SK-N-SH (cell line): ENCODE results near the gene ISCA1. TPM values are rescaled to one million over a fixed set of nuclear protein-coding genes. Genes with fewer than 3 reads are reported as not detected.

Experiments
- CTCF ChIA-PET: fragments of 300-600, 350-600 bp; formaldehyde crosslinking; extraction: SDS; loops from one replicate; lab custom pipeline; 2021; lab: Yijun Ruan, JAX
- POLR2A ChIA-PET: fragments of 350-600 bp; sonication (Branson Sonifier 250); formaldehyde crosslinking; extraction: SDS; loops from one replicate; lab custom pipeline; 2020; ENCODE audit warnings: antibody characterized with exemption, inconsistent platforms; lab: Yijun Ruan, JAX
- DNase-seq: peaks from one replicate; pipeline ENCODE4 v3.0.0; 2012
- H2AFZ ChIP-seq: fragments of 200-600 bp; sonication (generic); 2 replicates; pipeline ENCODE4 v1.8.1; 2016; ENCODE audit warnings: antibody characterized with exemption, mild to moderate bottlenecking, low read depth
- H3F3A ChIP-seq: fragments of 200-600 bp; sonication (generic); replicated peaks from 2 replicates; pipeline ENCODE3; 2016; ENCODE audit warnings: antibody characterized with exemption, mild to moderate bottlenecking; ENCODE audit not compliant: insufficient read depth
- H3K27ac ChIP-seq, 2 experiments: fragments of 200-500 bp in 1 of 2; fragments of 200-600 bp in 1 of 2; sonication (Bioruptor generic) in 1 of 2; sonication (generic), shearing (Covaris generic) in 1 of 2; 2 replicates each; pipeline versions ENCODE4 v1.5.1 to v1.6.1; 2014 to 2016; ENCODE audit warnings: low read depth in 2 of 2, inconsistent platforms in 1 of 2, low read length in 1 of 2, mild to moderate bottlenecking in 1 of 2, mixed read lengths in 1 of 2
- H3K27me3 ChIP-seq: fragments of 200-600 bp; sonication (generic), shearing (Covaris generic); 2 replicates; pipeline ENCODE4 v1.6.1; 2016; ENCODE audit warnings: mixed run types; ENCODE audit not compliant: insufficient read depth
- H3K36me3 ChIP-seq, 2 experiments: fragments of 200-500 bp in 1 of 2; fragments of 200-600 bp in 1 of 2; sonication (Bioruptor generic) in 1 of 2; sonication (generic) in 1 of 2; replicated peaks in 1 of 2; 2 replicates each; pipeline versions ENCODE3 to v1.5.1; 2014 to 2016; ENCODE audit warnings: low read length in 1 of 2, mild to moderate bottlenecking in 1 of 2; ENCODE audit not compliant: insufficient read depth in 2 of 2, control insufficient read depth in 1 of 2
- H3K4me1 ChIP-seq, 2 experiments: fragments of 200-500 bp in 1 of 2; fragments of 200-600 bp in 1 of 2; sonication (Bioruptor generic) in 1 of 2; sonication (generic), shearing (Covaris generic) in 1 of 2; 2 replicates each; pipeline versions ENCODE4 v1.5.1 to v1.6.1; 2014 to 2016; ENCODE audit warnings: low read depth in 1 of 2, low read length in 1 of 2, mixed run types in 1 of 2; ENCODE audit not compliant: insufficient read depth in 2 of 2, control insufficient read depth in 1 of 2
- H3K4me2 ChIP-seq: fragments of 200-600 bp; sonication (generic), shearing (Covaris generic); 2 replicates; pipeline ENCODE4 v1.6.1; 2017; ENCODE audit warnings: mixed run types
- H3K4me3 ChIP-seq, 2 experiments: fragments of 200-500 bp in 1 of 2; fragments of 200-600 bp in 1 of 2; sonication (Bioruptor generic) in 1 of 2; sonication (generic), shearing (Covaris generic) in 1 of 2; 2 replicates each; pipeline versions ENCODE4 v1.5.1 to v1.8.1; 2014 to 2016; ENCODE audit warnings: low read depth in 2 of 2, inconsistent platforms in 1 of 2, low read length in 1 of 2, mild to moderate bottlenecking in 1 of 2, mixed read lengths in 1 of 2, moderate library complexity in 1 of 2
- H3K79me2 ChIP-seq: fragments of 200-600 bp; sonication (generic); 2 replicates; pipeline ENCODE4 v1.8.1; 2017; ENCODE audit warnings: mild to moderate bottlenecking; ENCODE audit not compliant: insufficient read depth
- H3K9ac ChIP-seq: fragments of 200-600 bp; sonication (generic); 2 replicates; pipeline ENCODE4 v1.6.1; 2017; ENCODE audit warnings: mixed run types
- H3K9me2 ChIP-seq: fragments of 200-600 bp; sonication (generic); 2 replicates; pipeline ENCODE4 v1.6.1; 2017; ENCODE audit warnings: mixed run types
- H3K9me3 ChIP-seq: fragments of 200-600 bp; sonication (generic); 2 replicates; pipeline ENCODE4 v1.6.1; 2017; ENCODE audit warnings: mixed run types, mild to moderate bottlenecking, moderate library complexity
- H4K20me1 ChIP-seq: fragments of 200-600 bp; sonication (generic); 2 replicates; pipeline ENCODE4 v1.6.1; 2017; ENCODE audit warnings: mild to moderate bottlenecking, mixed run types; ENCODE audit not compliant: insufficient read depth
- EP300 ChIP-seq, 2 experiments: IDR thresholded peaks; 2 replicates each; pipeline versions ENCODE4 v1.4.0 to v1.6.1; 2012; ENCODE audit warnings: borderline replicate concordance in 1 of 2, low read depth in 1 of 2, low read length in 1 of 2
- GABPA ChIP-seq: IDR thresholded peaks from 2 replicates; pipeline ENCODE4 v1.4.0; 2012; ENCODE audit warnings: low read depth, mild to moderate bottlenecking
- GATA2 ChIP-seq: sonication (generic); formaldehyde crosslinking; IDR thresholded peaks from 2 replicates; pipeline ENCODE4 v1.5.0; 2020; ENCODE audit warnings: mild to moderate bottlenecking, missing genetic modification reagents
- IRF3 ChIP-seq: fragments of 150-350 bp; IDR thresholded peaks from 2 replicates; pipeline ENCODE4 v1.6.1; 2016; ENCODE audit warnings: mild to moderate bottlenecking, low read depth, low read length
- MAX ChIP-seq: IDR thresholded peaks from 2 replicates; pipeline ENCODE4 v1.4.0; 2012; ENCODE audit warnings: low read depth
- MEF2A ChIP-seq: IDR thresholded peaks from 2 replicates; pipeline ENCODE4 v1.4.0; 2012; ENCODE audit warnings: low read depth, borderline replicate concordance
- MXI1 ChIP-seq: IDR thresholded peaks from 2 replicates; pipeline ENCODE4 v1.6.1; 2012; ENCODE audit warnings: mild to moderate bottlenecking, low read depth, low read length, improper control_type of control experiment
- POLR2AphosphoS5 ChIP-seq: IDR thresholded peaks from 2 replicates; pipeline ENCODE4 v1.6.1; 2012; ENCODE audit warnings: low read depth, low read length
- SMC3 ChIP-seq: IDR thresholded peaks from 2 replicates; pipeline ENCODE4 v1.6.1; 2012; ENCODE audit warnings: low read depth, low read length, improper control_type of control experiment
- ZBTB33 ChIP-seq: IDR thresholded peaks from 2 replicates; pipeline ENCODE4 v1.4.0; 2012; ENCODE audit warnings: low read depth, borderline replicate concordance
- WGBS: methylation state at CpG from one replicate; pipeline ENCODE4 v1.1.6; 2017; ENCODE audit warnings: low lambda C conversion rate; 5-methylcytosine and 5-hydroxymethylcytosine counted together
- polyA plus RNA-seq, 3 experiments: library from polyadenylated mRNA; depleted of rRNA; stranded (reverse); fragments of >200 nt; gene quantifications; 2 replicates each; pipeline ENCODE4 v1.2.3, GENCODE V29; 2012

The ISCA1 gene
- polyA plus RNA-seq, 1 of the 3 experiments (the other 2 are of a cell fraction), result 10.9 TPM

GRCh38 chr9:86286278-86286677, 3.9 kb upstream of the ISCA1 start:
- Histone ChIP-seq H3K4me3 (no peak overlapping the region), H3K36me3 (peaks cover 22 to 28% of the 10 kb centered on the region in 2 experiments), H4K20me1 (no peaks in the 10 kb centered on the region), H3K9me3 (no peaks in the 10 kb centered on the region), H3K4me1 (peaks cover 0 to 7% of the 10 kb centered on the region in 2 experiments; a peak in 1 of 4 replicates)
- POLR2A ChIA-PET, result no interaction called here
- TF ChIP-seq MAX (no peak), MEF2A (no peak), POLR2AphosphoS5 (no peak), IRF3 (no peak), MXI1 (no peak), ZBTB33 (no peak), SMC3 (no peak), GATA2 (CRISPR knock-in tag) (no peak)
- TF ChIP-seq, all 33 proteins: peak for 0
- Histone ChIP-seq H3K27me3 (no peaks in the 10 kb centered on the region), H3K4me2 (no peak overlapping the region), H3F3A (no peaks in the 10 kb centered on the region), H3K9me2 (no peaks in the 10 kb centered on the region), H3K9ac (no peak overlapping the region), H3K79me2 (peaks cover 6% of the 10 kb centered on the region), H3K27ac (no peak overlapping the region), H2AFZ (no peak overlapping the region)
- CTCF ChIA-PET, result no interaction called here
- 59% methylated on average over 3 of the region's 3 CpGs for WGBS
- DNase-seq, result no peak

GRCh38 chr9:86285261-86285660, 2.9 kb upstream of the ISCA1 start:
- Histone ChIP-seq H3K79me2 (peaks cover 16% of the 10 kb centered on the region), H3K4me2 (no peak overlapping the region), H3K36me3 (peaks cover 21 to 28% of the 10 kb centered on the region in 2 experiments), H3K9ac (no peak overlapping the region), H3F3A (no peaks in the 10 kb centered on the region), H3K4me1 (peaks cover 6 to 11% of the 10 kb centered on the region in 2 experiments; a peak in 2 of 4 replicates), H2AFZ (no peak overlapping the region), H3K9me3 (no peaks in the 10 kb centered on the region), H3K9me2 (no peaks in the 10 kb centered on the region), H3K27me3 (no peaks in the 10 kb centered on the region), H3K4me3 (no peak overlapping the region), H4K20me1 (no peaks in the 10 kb centered on the region), H3K27ac (no peak overlapping the region)
- WGBS, result 68% methylated on average over 2 of the region's 2 CpGs
- POLR2A ChIA-PET, result no interaction called here
- no peak for DNase-seq
- CTCF ChIA-PET, result no interaction called here
- TF ChIP-seq GABPA, result no peak
- TF ChIP-seq IRF3, result no peak
- TF ChIP-seq GATA2 (CRISPR knock-in tag), result no peak
- no peak for TF ChIP-seq MAX
- TF ChIP-seq EP300 (IDR thresholded peaks at IDR 0.05; ENCODE audit: borderline replicate concordance in 1 of 2, low read depth in 1 of 2, low read length in 1 of 2), result no peak
